ENCODE measurements around the gene PACSIN3.
A peak's percentile ranks its signal among the peaks of the same experiment; 100 is the strongest.
"Not testable (repeated sequence)": the region's sequence is repeated elsewhere in the genome, so short reads cannot be mapped to it uniquely, and the experiment has no call there.

PACSIN3 gene

DNA sequence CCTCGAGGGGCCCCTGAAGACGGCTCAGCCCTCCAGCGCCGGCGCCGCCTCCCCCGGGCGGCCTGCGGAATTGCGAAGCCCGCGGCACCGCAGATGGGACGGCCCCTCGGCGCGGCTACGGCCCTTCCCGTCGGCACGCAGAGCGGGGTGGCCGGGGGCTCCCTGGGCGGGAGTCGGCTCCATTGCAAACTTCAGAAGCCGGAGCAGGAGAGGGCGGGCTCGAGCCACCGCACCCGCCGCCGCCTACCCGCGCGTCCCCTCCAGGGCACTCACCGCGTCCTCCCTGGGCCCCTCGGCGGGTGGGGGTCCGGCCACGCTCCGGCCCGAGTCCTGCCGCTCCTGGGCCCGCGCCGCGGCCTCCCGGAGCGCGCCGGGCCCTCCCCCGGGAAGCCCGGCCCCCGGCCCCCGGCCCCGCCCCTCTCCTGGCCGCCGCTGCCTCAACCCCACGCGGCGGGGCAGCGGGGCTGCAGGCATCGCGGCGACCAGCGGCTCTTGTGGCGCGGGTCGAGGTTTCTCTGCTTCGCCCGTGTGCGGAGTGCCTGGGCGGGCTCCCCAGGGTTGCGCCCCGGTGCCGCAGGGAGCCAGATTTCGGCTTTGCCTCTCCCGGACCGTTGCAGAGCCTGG, at the start of gene PACSIN3:
Gene PACSIN3 (minus strand): TSS at position 359 of the 624 bp plus-strand sequence. CDS start 3,707 bp downstream, outside the sequence.
- DNase-seq (ENCODE audit: low read depth) = peak; percentile 23

DNA sequence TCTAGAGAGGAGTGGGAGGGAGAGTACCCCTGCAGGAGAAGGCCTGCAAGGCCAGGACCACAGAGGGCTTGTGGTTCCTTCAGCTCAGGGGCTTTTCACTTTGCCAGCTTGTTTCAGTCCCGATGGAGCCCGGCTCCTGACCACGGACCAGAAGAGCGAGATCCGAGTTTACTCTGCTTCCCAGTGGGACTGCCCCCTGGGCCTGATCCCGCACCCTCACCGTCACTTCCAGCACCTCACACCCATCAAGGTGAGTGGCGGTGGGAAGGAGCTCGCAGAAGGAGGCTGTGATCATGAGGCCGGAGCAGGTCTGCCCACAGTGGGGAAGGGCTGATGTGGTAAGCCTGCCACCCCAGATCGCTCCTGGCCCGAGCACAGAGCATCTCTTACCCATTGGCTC, 48.9 kb upstream of the PACSIN3 start:
- no peak for DNase-seq (ENCODE audit: low read depth)

GRCh38 chr11:47234669-47235100, 48.5 kb upstream of the PACSIN3 start:
- DNase-seq (ENCODE audit: low read depth) = peak; percentile 34

DNA sequence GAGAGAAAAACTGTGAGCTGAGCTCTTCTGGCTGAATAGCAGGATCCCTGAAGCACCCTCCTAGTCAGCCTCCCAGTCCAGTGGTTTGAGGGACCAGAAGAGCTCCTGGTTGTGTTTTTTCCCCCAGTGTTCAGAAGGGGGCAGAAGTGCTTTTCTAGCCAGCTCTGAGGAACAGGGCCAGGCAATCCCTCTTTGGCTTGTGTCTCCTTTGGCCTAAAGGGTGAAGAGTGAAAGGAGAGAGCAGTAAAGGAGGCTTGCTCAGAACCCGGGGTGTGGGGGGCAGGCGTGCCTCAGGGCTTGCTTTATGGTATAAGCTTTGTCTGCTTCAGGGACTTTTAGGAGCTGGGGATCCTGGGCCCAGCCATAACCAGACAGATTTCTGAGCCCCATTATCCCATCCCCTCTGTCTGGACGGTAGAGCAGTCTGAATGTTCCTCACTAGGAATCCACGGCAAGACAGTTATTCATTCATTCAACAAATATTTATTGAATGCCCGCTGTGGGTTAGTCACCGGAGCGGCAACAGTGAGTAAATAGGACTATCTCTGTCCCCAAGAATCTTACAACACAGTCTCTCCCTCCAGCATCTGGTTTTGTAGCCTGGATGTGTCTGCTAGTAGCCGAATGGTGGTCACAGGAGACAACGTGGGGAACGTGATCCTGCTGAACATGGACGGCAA, 47.9 kb upstream of the PACSIN3 start:
- no peak for DNase-seq (ENCODE audit: low read depth)

DNA sequence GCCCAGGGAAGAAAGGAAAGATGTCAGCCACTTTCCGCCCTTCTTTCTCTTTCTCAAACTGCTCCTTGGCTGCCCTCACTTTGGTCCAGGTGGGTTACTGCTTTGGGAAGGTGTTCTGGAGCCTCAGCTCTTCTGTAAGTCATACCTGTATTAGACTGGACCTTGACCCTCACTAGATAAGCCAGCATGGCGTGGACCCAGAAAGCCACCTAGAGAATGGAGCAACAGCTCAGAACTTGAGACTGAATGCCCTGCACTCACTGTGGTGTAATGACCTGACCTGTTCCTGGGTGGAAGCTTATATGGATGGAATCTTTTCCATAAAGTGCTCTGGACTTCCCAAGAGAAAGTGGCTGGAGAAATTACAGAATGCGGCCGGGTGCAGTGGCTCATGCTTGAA, 46.8 kb upstream of the PACSIN3 start:
- no peak for DNase-seq (ENCODE audit: low read depth)

DNA sequence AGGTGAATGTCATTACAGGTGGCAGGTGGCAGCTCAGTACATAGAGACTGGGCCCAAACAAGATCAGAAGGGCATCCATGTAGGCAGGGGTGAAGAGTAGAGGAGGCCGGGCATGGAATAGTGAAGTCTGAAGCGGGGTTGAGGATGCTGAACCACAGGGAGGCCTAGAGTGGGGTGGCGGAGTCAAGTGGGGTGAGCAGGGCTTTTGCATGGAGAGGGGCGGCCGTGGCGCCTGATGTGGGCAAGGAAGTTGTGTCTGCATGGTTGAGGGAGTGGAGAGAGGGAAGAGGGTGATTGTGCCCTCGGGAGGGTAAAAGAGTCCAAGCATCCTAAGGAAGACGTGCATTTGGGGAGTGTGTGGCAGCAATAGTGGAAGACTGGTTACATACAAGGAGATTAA, 42.9 kb upstream of the PACSIN3 start:
- no peak for DNase-seq (ENCODE audit: low read depth)

DNA sequence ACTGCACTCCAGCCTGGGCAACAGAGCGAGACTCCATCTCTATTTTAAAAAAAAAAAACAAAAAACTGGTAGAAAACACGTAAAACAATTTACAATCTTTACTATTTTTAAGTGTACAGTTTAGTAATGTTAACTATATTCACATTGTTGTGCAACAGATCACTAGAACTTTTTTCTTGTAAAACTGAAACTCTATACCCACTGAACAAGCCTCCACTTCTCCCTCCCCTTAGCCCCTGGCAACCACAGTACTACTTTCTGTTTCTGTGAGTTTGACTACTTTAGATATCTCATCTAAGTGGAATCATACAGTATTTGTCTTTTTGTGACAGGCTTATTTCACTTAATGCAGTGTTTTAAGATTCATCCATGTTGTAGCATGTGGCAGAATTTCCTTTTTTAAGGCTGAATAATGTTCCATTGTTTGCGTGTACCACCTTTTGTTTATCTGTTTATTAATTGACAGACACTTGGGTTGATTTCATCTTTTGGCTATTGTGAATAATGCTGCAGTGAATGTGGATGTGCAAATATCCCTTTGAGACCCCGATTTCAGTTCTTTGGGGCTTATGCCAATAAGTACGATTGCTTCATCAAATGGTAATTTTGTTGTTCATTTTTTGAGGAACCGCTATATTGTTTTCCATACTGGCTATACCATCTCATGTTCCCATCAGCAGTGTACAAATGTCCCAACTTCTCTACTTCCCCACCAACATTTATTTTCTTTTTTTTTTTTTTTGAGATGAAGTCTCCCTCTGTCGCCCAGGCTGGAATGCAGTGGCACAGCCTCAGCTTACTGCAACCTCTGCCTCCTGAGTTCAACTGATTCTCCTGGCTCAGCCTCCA, 39.5 kb upstream of the PACSIN3 start:
- no peak for DNase-seq (ENCODE audit: low read depth)

DNA sequence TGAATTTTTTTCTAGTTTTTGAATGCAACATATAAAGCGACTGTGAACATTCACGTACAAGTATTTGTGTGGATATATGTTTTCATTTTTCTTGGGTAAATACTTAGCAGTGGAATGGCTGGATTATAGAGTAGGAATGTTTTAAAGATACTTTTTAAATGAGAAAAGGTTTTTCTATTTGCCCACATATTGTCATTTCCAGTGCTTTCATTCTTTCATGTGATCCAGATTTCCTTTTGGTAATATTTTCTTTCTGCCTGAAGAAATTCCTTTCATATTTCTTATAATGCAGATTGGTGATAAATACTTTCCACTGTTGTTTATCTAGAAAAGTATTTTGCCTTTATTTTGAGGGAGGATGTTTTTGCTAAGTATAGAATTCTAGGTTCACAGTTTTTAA, 36.5 kb upstream of the PACSIN3 start:
- DNase-seq (ENCODE audit: low read depth) = no peak

DNA sequence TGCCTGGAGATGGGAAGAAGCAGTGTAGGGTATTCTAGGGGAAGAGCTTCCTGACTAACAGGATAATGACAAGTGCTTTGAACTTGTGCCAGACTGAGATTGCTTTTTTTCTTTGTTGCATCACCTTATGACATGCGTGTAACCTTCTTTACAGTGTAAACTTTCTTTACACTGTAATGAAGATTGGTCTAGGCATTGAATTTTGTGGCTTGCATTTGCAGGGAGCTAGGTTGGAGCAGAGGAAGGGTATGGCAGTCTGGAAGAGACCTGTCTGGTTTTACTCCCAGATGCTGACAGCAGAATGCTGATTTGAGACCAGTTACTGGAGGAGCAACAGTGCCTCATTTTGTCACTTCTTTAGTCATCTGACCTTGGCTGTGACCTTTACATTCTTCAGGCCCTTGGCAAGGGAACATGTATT, 34.2 kb upstream of the PACSIN3 start:
- no peak for DNase-seq (ENCODE audit: low read depth)

DNA sequence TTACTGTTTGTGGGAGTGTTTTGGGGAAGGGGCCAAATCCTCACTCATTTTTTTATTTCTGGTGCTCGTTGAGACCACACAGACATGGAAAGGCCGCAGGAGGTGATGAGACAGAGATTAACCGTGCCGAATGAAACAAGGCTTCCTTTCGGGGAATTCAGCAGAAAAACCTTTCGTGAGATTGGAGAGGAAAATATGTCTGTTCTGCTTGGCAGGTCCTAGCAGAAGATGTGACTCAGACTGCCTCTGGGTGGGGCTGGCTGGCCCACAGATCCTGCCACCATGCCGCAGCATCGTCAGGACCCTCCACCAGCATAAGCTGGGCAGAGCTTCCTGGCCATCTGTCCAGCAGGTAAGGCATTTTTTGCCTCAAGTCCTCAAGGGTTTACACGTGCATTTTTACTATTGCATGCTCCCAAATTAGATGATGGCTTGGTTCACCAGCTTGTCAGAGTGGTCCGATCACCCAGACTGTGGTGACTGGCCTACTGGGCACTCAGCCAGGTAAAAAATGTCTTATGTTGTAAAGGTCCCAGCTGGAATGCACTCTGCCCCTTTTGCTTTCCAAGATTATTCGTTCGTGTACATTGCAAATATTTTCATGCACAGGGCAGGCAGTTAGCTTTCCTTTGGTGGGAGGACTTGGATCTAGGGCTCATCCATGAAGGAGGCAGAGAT, 30.0 kb upstream of the PACSIN3 start:
- peak; percentile 58 for DNase-seq (ENCODE audit: low read depth)

- no peak for DNase-seq (ENCODE audit: low read depth)
Measured at GRCh38 chr11:47215366-47215910, 29.2 kb upstream of the PACSIN3 start.

DNA sequence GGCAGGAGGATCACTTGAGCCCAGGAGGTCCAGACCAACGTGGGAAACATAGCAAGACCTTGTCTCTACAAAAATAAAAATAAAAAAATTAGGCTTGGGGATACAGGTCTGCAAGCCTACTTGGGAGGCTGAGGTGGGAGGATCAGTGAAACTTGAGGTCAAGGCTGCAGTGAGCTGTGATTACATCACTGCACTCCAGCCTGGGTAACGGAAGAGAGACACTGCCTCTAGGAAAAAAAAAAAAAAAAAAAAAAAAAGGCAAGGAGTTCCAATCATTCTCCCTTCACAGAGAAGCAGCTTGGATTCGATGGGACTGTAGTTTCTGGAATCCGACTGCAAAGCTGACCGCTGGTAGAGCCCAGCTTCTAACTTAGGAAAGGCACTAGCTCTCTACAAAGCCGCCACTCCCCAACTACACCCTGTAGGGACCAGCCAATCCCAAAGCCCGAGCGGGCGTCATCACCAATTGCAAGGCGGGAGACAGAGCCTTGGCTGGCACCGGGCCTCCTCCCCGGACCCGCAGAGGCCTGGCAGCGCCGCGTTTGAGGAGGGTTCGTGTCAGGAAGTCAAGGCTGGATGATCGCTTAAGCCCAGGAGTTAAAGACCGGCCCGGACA, 27.8 kb upstream of the PACSIN3 start:
- peak; percentile 72 for DNase-seq (ENCODE audit: low read depth)

DNA sequence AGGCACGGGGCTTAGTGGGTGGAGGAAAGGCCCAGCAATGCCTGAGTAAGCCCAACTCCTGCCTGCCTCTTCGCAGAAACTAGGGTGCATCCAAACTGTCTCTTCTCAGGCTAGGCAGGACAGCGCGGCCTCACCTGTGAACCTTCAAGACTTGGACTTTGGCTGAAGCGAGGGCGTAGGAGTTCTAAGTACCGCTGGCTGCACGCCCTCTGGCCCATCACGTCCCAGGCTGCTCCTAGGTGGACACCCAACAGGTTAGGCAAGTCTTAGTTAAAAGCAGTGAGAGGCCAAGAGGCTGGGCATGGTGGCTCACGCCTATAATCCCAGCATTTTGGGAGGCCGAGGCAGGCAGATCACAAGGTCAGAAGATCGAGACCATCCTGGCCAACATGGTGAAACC, 26.7 kb upstream of the PACSIN3 start:
- DNase-seq (ENCODE audit: low read depth) = no peak

- DNase-seq (ENCODE audit: low read depth) = no peak
Measured at GRCh38 chr11:47208628-47209027, 22.4 kb upstream of the PACSIN3 start.

- not testable (repeated sequence) for DNase-seq (ENCODE audit: low read depth)
Measured at GRCh38 chr11:47208008-47208552, 21.8 kb upstream of the PACSIN3 start.

DNA sequence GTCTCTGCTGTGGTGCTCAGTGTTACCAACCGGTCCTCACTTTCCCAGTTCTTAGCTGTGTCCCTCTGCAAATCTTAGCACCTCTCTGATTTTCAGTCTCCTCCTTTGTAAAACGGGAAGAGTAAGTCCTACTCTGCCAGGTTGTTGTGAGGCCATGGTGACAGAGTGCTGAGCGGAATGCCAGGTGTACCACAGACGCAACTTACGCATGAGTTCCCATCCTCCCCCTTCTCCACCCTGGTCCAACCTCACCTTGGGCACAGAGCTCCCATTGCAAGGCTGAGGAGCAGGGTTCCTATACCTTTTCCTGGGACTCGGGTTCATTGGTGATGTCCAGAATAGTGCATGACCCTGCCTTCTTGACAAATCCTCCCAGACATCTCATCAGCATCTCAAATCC, 21.2 kb upstream of the PACSIN3 start:
- no peak for DNase-seq (ENCODE audit: low read depth)

DNA sequence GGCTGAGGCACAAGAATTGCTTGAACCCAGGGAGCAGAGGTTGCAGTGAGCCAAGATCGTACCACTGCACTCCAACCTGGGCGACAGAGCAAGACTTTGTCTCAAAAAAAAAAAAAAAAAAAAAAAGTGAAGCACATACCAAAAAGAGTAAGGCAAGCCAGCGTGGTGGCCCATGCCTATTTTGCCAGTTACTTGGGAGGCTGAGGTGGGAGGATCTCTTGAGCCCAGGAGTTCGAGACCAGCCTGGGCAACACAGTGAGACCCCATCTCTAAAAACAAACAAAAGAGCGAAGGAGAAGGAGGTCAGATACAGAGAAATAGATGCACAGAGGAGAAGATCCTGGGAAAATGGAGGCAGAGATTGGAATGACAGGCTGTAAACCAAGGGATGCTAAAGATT, 20.3 kb upstream of the PACSIN3 start:
- not testable (repeated sequence) for DNase-seq (ENCODE audit: low read depth)

- DNase-seq (ENCODE audit: low read depth) = no peak
Measured at GRCh38 chr11:47204637-47204989, 18.4 kb upstream of the PACSIN3 start.

- no peak for DNase-seq (ENCODE audit: low read depth)
Measured at GRCh38 chr11:47202576-47202975, 16.3 kb upstream of the PACSIN3 start.

DNA sequence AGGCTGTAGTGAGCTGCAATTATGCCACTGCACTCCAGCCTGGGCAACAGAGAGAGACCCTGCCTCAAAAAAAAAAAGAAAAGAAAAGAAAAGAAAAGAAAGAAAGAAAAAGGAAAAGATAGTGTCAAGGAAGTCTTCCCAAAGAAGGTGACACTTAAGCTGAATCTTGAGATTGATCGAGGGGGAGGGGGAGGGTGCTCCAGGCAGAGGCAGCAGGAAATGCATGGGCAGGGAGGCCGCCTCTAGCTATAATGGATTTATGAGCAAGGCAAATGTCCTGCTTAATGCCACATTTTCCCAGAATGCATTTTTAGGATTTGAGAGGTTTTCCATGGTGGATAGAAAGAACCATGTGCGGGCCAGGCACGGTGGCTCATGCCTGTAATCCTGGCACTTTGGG, 14.8 kb upstream of the PACSIN3 start:
- DNase-seq (ENCODE audit: low read depth) = no peak

DNA sequence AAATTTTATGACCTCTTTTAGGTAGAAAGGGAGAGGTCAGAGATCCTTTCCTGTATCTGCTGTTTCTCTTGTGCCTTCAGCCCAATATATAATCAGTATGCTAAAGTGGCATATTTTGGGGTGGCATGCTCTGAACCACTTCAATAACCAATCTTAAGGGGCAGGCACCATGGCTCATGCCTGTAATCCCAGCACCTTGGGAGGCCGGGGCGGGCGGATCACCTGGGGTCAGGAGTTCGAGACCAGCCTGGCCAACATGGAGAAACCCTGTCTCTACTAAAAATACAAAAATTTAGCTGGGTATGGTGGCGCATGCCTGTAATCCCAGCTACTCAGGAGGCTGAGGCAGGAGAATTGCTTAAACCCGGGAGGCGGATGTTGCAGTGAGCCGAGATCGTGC, 11.9 kb upstream of the PACSIN3 start:
- DNase-seq (ENCODE audit: low read depth) = not testable (repeated sequence)
